ENCODE results near the gene EDRF1.

EDRF1 gene

DNA sequence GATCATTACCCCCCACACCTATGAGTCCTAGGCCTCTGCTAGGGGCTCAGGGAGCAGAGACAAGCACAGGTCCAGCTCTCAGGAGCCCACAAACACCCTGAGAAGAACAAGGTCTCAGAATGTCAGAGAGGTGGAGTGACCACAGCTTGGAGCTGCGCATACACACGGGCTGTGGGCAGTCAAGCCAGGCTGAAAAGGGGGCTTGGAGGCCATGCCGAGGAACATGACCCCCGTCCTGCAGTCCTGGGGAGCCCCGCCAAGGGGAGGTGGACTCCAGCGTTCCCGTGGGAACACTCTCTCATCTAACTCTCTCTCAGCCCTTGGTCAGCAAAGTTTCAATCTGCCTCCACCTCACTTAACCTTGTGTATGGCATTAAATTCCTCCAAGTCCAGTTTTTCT is 63.9 kb downstream of the EDRF1 start:
- H3K9me3 ChIP-seq (ENCODE audit: control insufficient read depth, low read length) = no peaks in the 10 kb centered on the region
- no peaks in the 10 kb centered on the region for H3K36me3 ChIP-seq (ENCODE audit: control insufficient read depth, insufficient read depth, low read length)
- H3K4me1 ChIP-seq (ENCODE audit: control insufficient read depth, insufficient read depth, low read length, poor library complexity, severe bottlenecking) = peaks cover 7% of the 10 kb centered on the region
- H3K27ac ChIP-seq (ENCODE audit: insufficient read depth, low read length, poor library complexity, severe bottlenecking) = no peak overlapping the region
- H3K4me3 ChIP-seq (ENCODE audit: insufficient read depth, low read depth, low read length, poor library complexity, severe bottlenecking) = no peak overlapping the region
- no peak for DNase-seq
- H3K27me3 ChIP-seq (replicated peaks; ENCODE audit: control insufficient read depth, insufficient read depth, low read length, poor library complexity, severe bottlenecking) = no peaks in the 10 kb centered on the region

- Histone ChIP-seq H3K4me1 (ENCODE audit: control insufficient read depth, insufficient read depth, low read length, poor library complexity, severe bottlenecking) (peaks cover 9% of the 10 kb centered on the region), H3K4me3 (ENCODE audit: insufficient read depth, low read depth, low read length, poor library complexity, severe bottlenecking) (no peak overlapping the region), H3K9me3 (ENCODE audit: control insufficient read depth, low read length) (no peaks in the 10 kb centered on the region), H3K27ac (ENCODE audit: insufficient read depth, low read length, poor library complexity, severe bottlenecking) (no peak overlapping the region), H3K27me3 (replicated peaks; ENCODE audit: control insufficient read depth, insufficient read depth, low read length, poor library complexity, severe bottlenecking) (no peaks in the 10 kb centered on the region), H3K36me3 (ENCODE audit: control insufficient read depth, insufficient read depth, low read length) (no peaks in the 10 kb centered on the region)
- DNase-seq = no peak
Observed at GRCh38 chr10:125783957-125784356, 64.4 kb downstream of the EDRF1 start.

DNA sequence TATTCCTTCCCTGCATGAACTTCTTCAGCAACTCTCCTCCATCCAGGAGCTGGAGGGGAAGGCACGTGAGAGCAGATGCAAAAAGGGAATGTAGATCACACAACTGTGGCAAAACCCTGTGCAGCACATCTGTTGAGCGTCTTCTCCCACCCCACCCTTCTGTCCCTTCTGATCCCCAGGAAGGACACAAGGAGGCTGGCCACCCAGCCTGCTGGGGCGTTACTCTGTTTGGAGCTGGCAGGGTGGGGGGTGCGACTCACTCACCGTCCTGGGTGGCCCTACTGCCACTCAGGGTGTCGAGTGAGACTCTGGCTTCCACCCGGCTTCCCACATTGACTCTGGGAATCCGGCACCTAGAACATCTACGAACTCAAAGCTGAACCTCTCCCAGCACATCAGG is 66.3 kb downstream of the EDRF1 start:
- no peak overlapping the region for H3K4me3 ChIP-seq (ENCODE audit: insufficient read depth, low read depth, low read length, poor library complexity, severe bottlenecking)
- H3K27me3 ChIP-seq (replicated peaks; ENCODE audit: control insufficient read depth, insufficient read depth, low read length, poor library complexity, severe bottlenecking) = no peaks in the 10 kb centered on the region
- peaks cover 5% of the 10 kb centered on the region for H3K36me3 ChIP-seq (ENCODE audit: control insufficient read depth, insufficient read depth, low read length)
- peaks cover 9% of the 10 kb centered on the region for H3K4me1 ChIP-seq (ENCODE audit: control insufficient read depth, insufficient read depth, low read length, poor library complexity, severe bottlenecking)
- no peak for DNase-seq
- no peak overlapping the region for H3K27ac ChIP-seq (ENCODE audit: insufficient read depth, low read length, poor library complexity, severe bottlenecking)
- H3K9me3 ChIP-seq (ENCODE audit: control insufficient read depth, low read length) = no peaks in the 10 kb centered on the region

GRCh38 chr10:125788156-125789034 is 68.9 kb downstream of the EDRF1 start:
- no peaks in the 10 kb centered on the region for H3K27me3 ChIP-seq (replicated peaks; ENCODE audit: control insufficient read depth, insufficient read depth, low read length, poor library complexity, severe bottlenecking)
- peaks cover 13% of the 10 kb centered on the region for H3K36me3 ChIP-seq (ENCODE audit: control insufficient read depth, insufficient read depth, low read length)
- no peak for DNase-seq
- H3K9me3 ChIP-seq (ENCODE audit: control insufficient read depth, low read length) = no peaks in the 10 kb centered on the region
- peak overlapping the region; percentile 13 for H3K27ac ChIP-seq (ENCODE audit: insufficient read depth, low read length, poor library complexity, severe bottlenecking)
- peaks cover 9% of the 10 kb centered on the region for H3K4me1 ChIP-seq (ENCODE audit: control insufficient read depth, insufficient read depth, low read length, poor library complexity, severe bottlenecking)
- no peak overlapping the region for H3K4me3 ChIP-seq (ENCODE audit: insufficient read depth, low read depth, low read length, poor library complexity, severe bottlenecking)

GRCh38 chr10:125792342-125793300 is 73.1 kb downstream of the EDRF1 start:
- DNase-seq = no peak
- Histone ChIP-seq H3K9me3 (ENCODE audit: control insufficient read depth, low read length) (no peaks in the 10 kb centered on the region), H3K27ac (ENCODE audit: insufficient read depth, low read length, poor library complexity, severe bottlenecking) (no peak overlapping the region), H3K36me3 (ENCODE audit: control insufficient read depth, insufficient read depth, low read length) (peaks cover 30% of the 10 kb centered on the region), H3K27me3 (replicated peaks; ENCODE audit: control insufficient read depth, insufficient read depth, low read length, poor library complexity, severe bottlenecking) (no peaks in the 10 kb centered on the region), H3K4me1 (ENCODE audit: control insufficient read depth, insufficient read depth, low read length, poor library complexity, severe bottlenecking) (peaks cover 9% of the 10 kb centered on the region), H3K4me3 (ENCODE audit: insufficient read depth, low read depth, low read length, poor library complexity, severe bottlenecking) (no peak overlapping the region)

GRCh38 chr10:125795128-125795527 is 75.6 kb downstream of the EDRF1 start:
- Histone ChIP-seq H3K4me3 (ENCODE audit: insufficient read depth, low read depth, low read length, poor library complexity, severe bottlenecking) (no peak overlapping the region), H3K36me3 (ENCODE audit: control insufficient read depth, insufficient read depth, low read length) (peaks cover 33% of the 10 kb centered on the region), H3K27me3 (replicated peaks; ENCODE audit: control insufficient read depth, insufficient read depth, low read length, poor library complexity, severe bottlenecking) (no peaks in the 10 kb centered on the region), H3K9me3 (ENCODE audit: control insufficient read depth, low read length) (no peaks in the 10 kb centered on the region), H3K27ac (ENCODE audit: insufficient read depth, low read length, poor library complexity, severe bottlenecking) (no peak overlapping the region), H3K4me1 (ENCODE audit: control insufficient read depth, insufficient read depth, low read length, poor library complexity, severe bottlenecking) (no peaks in the 10 kb centered on the region)
- no peak for DNase-seq

DNA sequence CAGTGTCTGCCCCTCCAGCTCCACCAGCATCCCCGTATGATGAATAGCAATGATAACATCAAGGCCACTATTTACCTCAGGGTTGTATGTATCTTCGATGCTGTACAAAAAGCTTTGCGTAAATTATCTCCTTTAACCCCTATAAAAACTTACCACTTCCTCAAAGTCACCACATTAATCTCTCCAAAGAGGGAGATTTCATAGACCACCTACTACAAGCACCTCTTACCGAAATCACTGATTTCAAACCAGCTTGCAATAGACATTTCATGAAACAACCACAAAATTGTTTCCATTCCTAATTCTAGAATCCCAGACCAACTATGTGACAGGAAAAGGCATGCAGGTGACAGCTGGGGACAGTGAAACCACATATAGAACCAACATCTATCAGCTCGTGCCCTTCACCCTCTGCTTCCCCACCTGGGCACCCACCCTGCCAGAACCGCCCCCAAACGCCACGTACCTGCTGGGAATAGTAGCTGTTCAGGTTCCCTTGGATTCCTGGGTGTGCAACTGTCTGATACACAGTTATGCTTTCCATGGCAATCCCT is 76.2 kb downstream of the EDRF1 start:
- H3K36me3 ChIP-seq (ENCODE audit: control insufficient read depth, insufficient read depth, low read length) = peaks cover 33% of the 10 kb centered on the region
- no peak overlapping the region for H3K27ac ChIP-seq (ENCODE audit: insufficient read depth, low read length, poor library complexity, severe bottlenecking)

GRCh38 chr10:125797424-125797823 is 77.9 kb downstream of the EDRF1 start:
- no peak for DNase-seq
- Histone ChIP-seq H3K9me3 (ENCODE audit: control insufficient read depth, low read length) (no peaks in the 10 kb centered on the region), H3K27me3 (replicated peaks; ENCODE audit: control insufficient read depth, insufficient read depth, low read length, poor library complexity, severe bottlenecking) (no peaks in the 10 kb centered on the region), H3K36me3 (ENCODE audit: control insufficient read depth, insufficient read depth, low read length) (peaks cover 33% of the 10 kb centered on the region), H3K27ac (ENCODE audit: insufficient read depth, low read length, poor library complexity, severe bottlenecking) (no peak overlapping the region), H3K4me1 (ENCODE audit: control insufficient read depth, insufficient read depth, low read length, poor library complexity, severe bottlenecking) (no peaks in the 10 kb centered on the region), H3K4me3 (ENCODE audit: insufficient read depth, low read depth, low read length, poor library complexity, severe bottlenecking) (no peak overlapping the region)

More for the DNA sequence above, 76.2 kb downstream of the EDRF1 start:
- Histone ChIP-seq H3K4me3 (ENCODE audit: insufficient read depth, low read depth, low read length, poor library complexity, severe bottlenecking) (no peak overlapping the region), H3K4me1 (ENCODE audit: control insufficient read depth, insufficient read depth, low read length, poor library complexity, severe bottlenecking) (no peaks in the 10 kb centered on the region), H3K27me3 (replicated peaks; ENCODE audit: control insufficient read depth, insufficient read depth, low read length, poor library complexity, severe bottlenecking) (no peaks in the 10 kb centered on the region), H3K9me3 (ENCODE audit: control insufficient read depth, low read length) (no peaks in the 10 kb centered on the region)
- no peak for DNase-seq

DNA sequence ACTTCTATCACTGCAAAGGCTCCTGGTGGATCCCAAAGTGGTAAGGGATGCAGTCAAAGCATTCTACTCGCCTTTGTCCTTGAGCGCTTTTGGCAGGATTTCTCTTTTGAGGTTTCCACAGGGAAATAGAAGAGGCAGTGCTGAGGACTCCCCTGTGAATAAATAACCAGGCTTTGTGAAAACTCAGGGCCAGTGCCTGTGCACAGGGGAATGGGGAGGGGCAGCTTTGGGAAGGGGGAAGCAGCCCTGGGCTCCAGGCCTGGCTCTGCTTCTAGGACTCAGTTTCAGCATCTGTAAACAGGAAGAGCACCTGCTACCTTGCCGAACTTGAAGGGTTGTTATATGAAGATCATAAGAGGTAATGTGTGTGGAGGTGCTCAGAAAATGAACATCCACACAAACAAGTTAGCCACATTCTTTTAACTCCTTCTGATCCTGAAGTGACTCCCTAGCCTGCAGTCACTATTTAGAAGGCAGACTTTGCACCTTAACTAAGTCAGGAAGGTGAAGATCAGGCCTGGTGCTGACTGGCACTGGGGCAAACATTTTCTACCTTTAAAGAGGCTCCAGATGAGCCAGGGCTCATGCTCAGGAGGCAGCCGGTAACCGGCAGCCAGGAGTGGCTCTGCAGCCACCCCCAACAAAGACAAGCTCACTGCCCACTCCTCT is 78.6 kb downstream of the EDRF1 start:
- H3K27ac ChIP-seq (ENCODE audit: insufficient read depth, low read length, poor library complexity, severe bottlenecking) = no peak overlapping the region
- H3K27me3 ChIP-seq (replicated peaks; ENCODE audit: control insufficient read depth, insufficient read depth, low read length, poor library complexity, severe bottlenecking) = no peaks in the 10 kb centered on the region
- DNase-seq = no peak
- peaks cover 28% of the 10 kb centered on the region for H3K36me3 ChIP-seq (ENCODE audit: control insufficient read depth, insufficient read depth, low read length)
- H3K9me3 ChIP-seq (ENCODE audit: control insufficient read depth, low read length) = no peaks in the 10 kb centered on the region
- H3K4me3 ChIP-seq (ENCODE audit: insufficient read depth, low read depth, low read length, poor library complexity, severe bottlenecking) = no peak overlapping the region
- no peaks in the 10 kb centered on the region for H3K4me1 ChIP-seq (ENCODE audit: control insufficient read depth, insufficient read depth, low read length, poor library complexity, severe bottlenecking)
